ENCODE measurements around the gene TRHDE.

The TRHDE gene

DNA sequence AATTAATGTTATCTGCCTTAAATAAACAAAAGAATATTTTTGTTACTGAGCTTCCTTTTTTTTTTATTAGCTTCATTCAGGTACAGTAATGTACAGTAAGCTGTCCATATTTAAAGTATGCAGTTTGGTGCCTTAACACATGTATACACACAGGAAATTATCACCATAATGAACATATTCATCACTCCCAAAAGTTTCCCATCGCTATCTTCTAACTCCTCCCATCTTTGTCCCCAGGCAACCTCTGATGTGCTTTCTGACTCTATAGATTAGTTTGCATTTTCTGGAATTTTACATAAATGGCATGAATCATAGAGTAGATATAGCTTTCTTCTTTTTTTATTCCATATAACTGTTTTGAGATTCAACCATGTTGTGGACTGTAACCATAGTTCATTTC is 193.0 kb downstream of the TRHDE start:
- ATAC-seq: no peak
- TF ChIP-seq OSR1 (CRISPR knock-in tag; IDR thresholded peaks at IDR 0.05) (no peak), CSDC2 (CRISPR knock-in tag; IDR thresholded peaks at IDR 0.05) (no peak)

DNA sequence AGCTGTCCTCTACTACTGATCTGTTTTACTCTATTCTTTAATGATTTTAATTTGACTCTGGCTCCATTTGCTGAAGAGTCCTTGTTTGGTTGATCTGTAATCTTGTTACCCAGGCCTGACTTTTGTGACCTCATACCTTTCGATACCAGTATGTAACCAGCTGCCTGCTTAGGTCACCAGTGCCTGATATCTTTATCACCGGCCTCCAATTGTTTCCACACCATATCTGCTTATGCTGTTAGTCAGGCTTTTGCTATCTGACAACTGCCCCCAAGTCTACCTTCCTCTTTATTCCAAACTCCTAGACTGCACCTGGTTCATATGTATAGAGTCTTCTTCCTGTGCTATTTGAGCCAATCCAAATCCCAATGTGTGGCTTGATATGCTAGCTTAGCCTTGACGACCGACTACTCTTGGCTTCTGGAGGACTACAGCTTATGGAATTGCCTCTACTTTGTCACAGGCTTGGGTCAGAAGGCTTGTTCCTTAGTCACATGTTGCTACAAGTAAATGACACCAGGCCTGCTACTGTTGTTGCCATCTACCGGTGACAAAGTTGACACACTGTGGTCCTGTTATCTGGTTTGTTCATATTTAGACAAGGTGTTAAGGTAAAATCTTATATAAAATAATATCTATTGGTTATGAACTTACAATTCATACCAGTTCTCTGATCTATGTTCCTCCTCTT is 193.9 kb downstream of the TRHDE start:
- no peak for TF ChIP-seq ZNF70 (CRISPR knock-in tag; IDR thresholded peaks at IDR 0.05)
- no peak for TF ChIP-seq CSDC2 (CRISPR knock-in tag; IDR thresholded peaks at IDR 0.05)
- TF ChIP-seq, protein P1, sequence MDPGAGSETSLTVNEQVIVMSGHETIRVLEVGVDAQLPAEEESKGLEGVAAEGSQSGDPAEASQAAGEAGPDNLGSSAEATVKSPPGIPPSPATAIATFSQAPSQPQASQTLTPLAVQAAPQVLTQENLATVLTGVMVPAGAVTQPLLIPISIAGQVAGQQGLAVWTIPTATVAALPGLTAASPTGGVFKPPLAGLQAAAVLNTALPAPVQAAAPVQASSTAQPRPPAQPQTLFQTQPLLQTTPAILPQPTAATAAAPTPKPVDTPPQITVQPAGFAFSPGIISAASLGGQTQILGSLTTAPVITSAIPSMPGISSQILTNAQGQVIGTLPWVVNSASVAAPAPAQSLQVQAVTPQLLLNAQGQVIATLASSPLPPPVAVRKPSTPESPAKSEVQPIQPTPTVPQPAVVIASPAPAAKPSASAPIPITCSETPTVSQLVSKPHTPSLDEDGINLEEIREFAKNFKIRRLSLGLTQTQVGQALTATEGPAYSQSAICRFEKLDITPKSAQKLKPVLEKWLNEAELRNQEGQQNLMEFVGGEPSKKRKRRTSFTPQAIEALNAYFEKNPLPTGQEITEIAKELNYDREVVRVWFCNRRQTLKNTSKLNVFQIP (CRISPR knock-in tag; IDR thresholded peaks at IDR 0.05; ENCODE audit: borderline replicate concordance, low read depth): no peak
- TF ChIP-seq ZC3H10 (CRISPR knock-in tag; IDR thresholded peaks at IDR 0.05): no peak
- TF ChIP-seq, protein P2, sequence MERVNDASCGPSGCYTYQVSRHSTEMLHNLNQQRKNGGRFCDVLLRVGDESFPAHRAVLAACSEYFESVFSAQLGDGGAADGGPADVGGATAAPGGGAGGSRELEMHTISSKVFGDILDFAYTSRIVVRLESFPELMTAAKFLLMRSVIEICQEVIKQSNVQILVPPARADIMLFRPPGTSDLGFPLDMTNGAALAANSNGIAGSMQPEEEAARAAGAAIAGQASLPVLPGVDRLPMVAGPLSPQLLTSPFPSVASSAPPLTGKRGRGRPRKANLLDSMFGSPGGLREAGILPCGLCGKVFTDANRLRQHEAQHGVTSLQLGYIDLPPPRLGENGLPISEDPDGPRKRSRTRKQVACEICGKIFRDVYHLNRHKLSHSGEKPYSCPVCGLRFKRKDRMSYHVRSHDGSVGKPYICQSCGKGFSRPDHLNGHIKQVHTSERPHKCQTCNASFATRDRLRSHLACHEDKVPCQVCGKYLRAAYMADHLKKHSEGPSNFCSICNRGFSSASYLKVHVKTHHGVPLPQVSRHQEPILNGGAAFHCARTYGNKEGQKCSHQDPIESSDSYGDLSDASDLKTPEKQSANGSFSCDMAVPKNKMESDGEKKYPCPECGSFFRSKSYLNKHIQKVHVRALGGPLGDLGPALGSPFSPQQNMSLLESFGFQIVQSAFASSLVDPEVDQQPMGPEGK (CRISPR knock-in tag; IDR thresholded peaks at IDR 0.05; ENCODE audit: borderline replicate concordance): no peak
- no peak for TF ChIP-seq GLIS3 (CRISPR knock-in tag; IDR thresholded peaks at IDR 0.05)
- no peak for TF ChIP-seq BACH2 (CRISPR knock-in tag; IDR thresholded peaks at IDR 0.05; ENCODE audit: borderline replicate concordance)
- TF ChIP-seq, protein P3, sequence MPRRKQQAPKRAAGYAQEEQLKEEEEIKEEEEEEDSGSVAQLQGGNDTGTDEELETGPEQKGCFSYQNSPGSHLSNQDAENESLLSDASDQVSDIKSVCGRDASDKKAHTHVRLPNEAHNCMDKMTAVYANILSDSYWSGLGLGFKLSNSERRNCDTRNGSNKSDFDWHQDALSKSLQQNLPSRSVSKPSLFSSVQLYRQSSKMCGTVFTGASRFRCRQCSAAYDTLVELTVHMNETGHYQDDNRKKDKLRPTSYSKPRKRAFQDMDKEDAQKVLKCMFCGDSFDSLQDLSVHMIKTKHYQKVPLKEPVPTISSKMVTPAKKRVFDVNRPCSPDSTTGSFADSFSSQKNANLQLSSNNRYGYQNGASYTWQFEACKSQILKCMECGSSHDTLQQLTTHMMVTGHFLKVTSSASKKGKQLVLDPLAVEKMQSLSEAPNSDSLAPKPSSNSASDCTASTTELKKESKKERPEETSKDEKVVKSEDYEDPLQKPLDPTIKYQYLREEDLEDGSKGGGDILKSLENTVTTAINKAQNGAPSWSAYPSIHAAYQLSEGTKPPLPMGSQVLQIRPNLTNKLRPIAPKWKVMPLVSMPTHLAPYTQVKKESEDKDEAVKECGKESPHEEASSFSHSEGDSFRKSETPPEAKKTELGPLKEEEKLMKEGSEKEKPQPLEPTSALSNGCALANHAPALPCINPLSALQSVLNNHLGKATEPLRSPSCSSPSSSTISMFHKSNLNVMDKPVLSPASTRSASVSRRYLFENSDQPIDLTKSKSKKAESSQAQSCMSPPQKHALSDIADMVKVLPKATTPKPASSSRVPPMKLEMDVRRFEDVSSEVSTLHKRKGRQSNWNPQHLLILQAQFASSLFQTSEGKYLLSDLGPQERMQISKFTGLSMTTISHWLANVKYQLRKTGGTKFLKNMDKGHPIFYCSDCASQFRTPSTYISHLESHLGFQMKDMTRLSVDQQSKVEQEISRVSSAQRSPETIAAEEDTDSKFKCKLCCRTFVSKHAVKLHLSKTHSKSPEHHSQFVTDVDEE (CRISPR knock-in tag; IDR thresholded peaks at IDR 0.05): no peak
- TF ChIP-seq SNAI2 (CRISPR knock-in tag; IDR thresholded peaks at IDR 0.05): no peak
- TF ChIP-seq ZNF565 (CRISPR knock-in tag; conservative IDR thresholded peaks at IDR 0.05; ENCODE audit: low read depth): no peak
- TF ChIP-seq PPARA (CRISPR knock-in tag; IDR thresholded peaks at IDR 0.05; ENCODE audit: borderline replicate concordance): no peak
- TF ChIP-seq TCF4 (CRISPR knock-in tag; IDR thresholded peaks at IDR 0.05; ENCODE audit: borderline replicate concordance): no peak
- no peak for TF ChIP-seq ZFP30 (CRISPR knock-in tag; IDR thresholded peaks at IDR 0.05)
- ATAC-seq: no peak

DNA sequence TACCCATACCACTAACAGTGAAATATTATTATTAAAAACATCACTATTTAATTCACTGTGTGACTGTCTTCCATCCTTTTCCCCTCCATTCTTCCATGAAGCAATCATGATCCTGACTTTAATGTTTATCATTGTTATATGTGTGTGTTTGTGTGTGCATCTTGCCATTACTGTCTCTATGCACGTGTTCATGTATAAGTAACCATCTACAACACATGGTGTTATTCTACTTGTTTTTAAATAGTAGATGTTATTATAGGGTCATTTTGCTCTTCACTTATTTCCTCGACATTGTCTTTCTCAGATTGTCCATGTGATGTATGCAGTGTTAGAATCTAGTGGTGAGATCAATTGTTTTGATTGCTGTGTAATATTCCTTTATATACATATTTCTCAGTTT is 195.8 kb downstream of the TRHDE start:
- TF ChIP-seq, protein P4, sequence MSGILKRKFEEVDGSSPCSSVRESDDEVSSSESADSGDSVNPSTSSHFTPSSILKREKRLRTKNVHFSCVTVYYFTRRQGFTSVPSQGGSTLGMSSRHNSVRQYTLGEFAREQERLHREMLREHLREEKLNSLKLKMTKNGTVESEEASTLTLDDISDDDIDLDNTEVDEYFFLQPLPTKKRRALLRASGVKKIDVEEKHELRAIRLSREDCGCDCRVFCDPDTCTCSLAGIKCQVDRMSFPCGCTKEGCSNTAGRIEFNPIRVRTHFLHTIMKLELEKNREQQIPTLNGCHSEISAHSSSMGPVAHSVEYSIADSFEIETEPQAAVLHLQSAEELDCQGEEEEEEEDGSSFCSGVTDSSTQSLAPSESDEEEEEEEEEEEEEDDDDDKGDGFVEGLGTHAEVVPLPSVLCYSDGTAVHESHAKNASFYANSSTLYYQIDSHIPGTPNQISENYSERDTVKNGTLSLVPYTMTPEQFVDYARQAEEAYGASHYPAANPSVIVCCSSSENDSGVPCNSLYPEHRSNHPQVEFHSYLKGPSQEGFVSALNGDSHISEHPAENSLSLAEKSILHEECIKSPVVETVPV (CRISPR knock-in tag; IDR thresholded peaks at IDR 0.05): no peak
- TF ChIP-seq ZNF565 (CRISPR knock-in tag; conservative IDR thresholded peaks at IDR 0.05; ENCODE audit: low read depth): no peak
- TF ChIP-seq, protein P3 (CRISPR knock-in tag; IDR thresholded peaks at IDR 0.05): no peak
- TF ChIP-seq TOX (CRISPR knock-in tag; IDR thresholded peaks at IDR 0.05; ENCODE audit: borderline replicate concordance): no peak
- no peak for TF ChIP-seq GLIS3 (CRISPR knock-in tag; IDR thresholded peaks at IDR 0.05)
- TF ChIP-seq, protein P2 (CRISPR knock-in tag; IDR thresholded peaks at IDR 0.05; ENCODE audit: borderline replicate concordance): no peak
- no peak for TF ChIP-seq TCF4 (CRISPR knock-in tag; IDR thresholded peaks at IDR 0.05; ENCODE audit: borderline replicate concordance)
- TF ChIP-seq, protein P1 (CRISPR knock-in tag; IDR thresholded peaks at IDR 0.05; ENCODE audit: borderline replicate concordance, low read depth): no peak
- no peak for TF ChIP-seq OSR1 (CRISPR knock-in tag; IDR thresholded peaks at IDR 0.05)
- TF ChIP-seq ZC3H10 (CRISPR knock-in tag; IDR thresholded peaks at IDR 0.05): no peak
- TF ChIP-seq BACH2 (CRISPR knock-in tag; IDR thresholded peaks at IDR 0.05; ENCODE audit: borderline replicate concordance): no peak
- ATAC-seq: no peak
